Non-pigmented ciliary epithelial cell (primary cell): ENCODE data around the gene HECTD1.
"Not testable (repeated sequence)": the region's sequence is repeated elsewhere in the genome, so short reads cannot be mapped to it uniquely, and the experiment has no call there.

ENCODE experiments used
- DNase-seq: peaks from one replicate; pipeline ENCODE4 v3.0.0-alpha.2; 2010; ENCODE audit warnings: low read depth

Gene HECTD1

DNA sequence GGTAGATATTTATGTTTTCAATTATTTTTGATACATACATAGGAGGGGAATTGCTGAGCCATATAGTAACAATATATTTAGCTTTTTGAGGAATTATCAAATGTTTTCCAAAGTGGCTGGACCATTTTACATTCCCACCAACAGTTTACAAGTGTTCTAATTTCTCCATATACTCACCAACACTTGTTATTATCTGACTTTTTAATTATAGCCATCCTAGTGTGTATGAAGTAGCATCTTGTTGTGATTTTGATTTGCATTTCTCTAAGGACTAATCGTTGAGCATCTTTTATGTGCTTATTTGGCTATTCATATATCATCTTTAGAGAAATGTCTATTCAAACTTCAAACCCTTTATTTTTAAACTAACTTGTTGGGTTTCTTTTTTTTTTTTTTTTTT, 17.2 kb upstream of the HECTD1 start:
- DNase-seq, result no peak

DNA sequence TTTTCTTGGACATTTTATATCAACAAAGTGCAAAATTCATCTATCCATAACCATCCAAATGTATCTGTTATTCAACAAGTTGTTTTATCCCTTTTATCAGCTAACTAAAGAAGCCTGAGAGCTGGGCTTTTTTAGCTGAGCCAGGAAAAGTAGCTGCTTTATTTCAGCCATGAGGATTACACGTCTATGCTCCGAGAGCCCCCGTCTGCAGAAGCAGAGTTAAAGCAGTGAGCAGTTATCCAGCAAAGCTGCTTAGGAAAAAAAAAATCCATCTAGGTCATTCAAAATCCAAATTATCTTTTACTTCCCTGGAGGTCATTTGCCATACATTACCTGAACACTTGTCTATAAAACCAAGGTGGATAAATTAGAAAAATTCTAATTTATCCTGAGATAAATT, 15.7 kb upstream of the HECTD1 start:
- no peak for DNase-seq

DNA sequence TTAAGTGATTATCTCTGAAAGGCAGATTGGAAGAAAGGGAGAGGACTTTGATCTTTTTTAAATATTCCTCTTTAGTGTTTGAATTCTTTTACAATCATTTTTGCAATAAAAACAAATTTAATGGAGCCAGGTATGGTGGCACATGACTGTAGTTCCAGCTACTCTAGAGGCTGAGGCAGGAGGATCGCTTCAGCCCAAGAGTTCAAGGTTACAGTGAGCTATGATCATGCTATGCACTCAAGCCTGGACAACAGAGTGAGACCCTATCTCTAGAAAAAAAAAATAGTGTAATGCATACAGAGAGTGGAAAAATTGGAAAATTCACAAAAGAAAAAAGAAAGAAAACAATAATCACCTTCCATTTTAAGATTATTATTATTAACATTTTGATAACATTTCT, 15.2 kb upstream of the HECTD1 start:
- no peak for DNase-seq

DNA sequence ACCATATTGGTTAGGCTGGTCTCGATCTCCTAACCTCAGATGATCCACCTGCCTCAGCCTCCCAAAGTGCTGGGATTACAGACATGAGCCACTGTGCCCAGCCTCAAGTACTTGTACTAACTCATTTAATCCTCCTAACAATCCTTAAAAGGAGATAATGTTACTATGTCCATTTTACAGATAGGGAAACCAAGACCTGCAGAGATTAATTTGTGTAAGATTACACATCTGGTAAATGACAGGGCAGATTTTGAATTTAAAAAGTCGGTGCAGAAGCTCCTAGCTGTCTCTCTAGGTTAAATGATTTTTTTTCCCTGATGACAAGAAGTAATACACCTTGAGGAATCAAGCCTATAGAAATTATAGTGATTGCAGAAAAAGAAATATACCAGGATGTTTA, 13.7 kb upstream of the HECTD1 start:
- DNase-seq, result no peak

GRCh38 chr14:31219169-31219568, 11.6 kb upstream of the HECTD1 start:
- DNase-seq, result no peak

- DNase-seq, result no peak
Measured at GRCh38 chr14:31216359-31216758, 8.8 kb upstream of the HECTD1 start.

- no peak for DNase-seq
Measured at GRCh38 chr14:31212893-31213292, 5.3 kb upstream of the HECTD1 start.

DNA sequence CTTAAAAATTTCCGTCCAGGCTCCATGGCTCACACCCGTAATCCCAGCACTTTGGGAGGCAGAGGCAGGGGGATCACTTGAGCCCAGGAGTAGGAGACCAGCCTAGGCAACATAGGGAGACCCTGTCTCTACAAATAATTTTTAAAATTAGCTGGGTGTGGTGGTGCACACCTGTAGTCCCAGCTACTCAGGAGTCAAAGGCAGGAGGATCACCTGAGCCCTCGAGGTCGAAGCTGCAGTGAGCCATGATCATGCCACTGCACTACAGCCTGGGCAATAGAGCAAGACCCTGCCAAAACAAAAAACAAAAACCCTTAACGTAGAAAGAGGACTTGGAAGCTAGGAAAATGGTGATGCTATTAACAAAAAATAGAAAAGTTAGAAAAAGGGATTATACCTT, 2.0 kb upstream of the HECTD1 start:
- DNase-seq, result no peak

- DNase-seq, result no peak
Measured at GRCh38 chr14:31208546-31209424, 1.2 kb upstream of the HECTD1 start.

- no peak for DNase-seq
Measured at GRCh38 chr14:31207287-31207754, 272 bp downstream of the HECTD1 start.

DNA sequence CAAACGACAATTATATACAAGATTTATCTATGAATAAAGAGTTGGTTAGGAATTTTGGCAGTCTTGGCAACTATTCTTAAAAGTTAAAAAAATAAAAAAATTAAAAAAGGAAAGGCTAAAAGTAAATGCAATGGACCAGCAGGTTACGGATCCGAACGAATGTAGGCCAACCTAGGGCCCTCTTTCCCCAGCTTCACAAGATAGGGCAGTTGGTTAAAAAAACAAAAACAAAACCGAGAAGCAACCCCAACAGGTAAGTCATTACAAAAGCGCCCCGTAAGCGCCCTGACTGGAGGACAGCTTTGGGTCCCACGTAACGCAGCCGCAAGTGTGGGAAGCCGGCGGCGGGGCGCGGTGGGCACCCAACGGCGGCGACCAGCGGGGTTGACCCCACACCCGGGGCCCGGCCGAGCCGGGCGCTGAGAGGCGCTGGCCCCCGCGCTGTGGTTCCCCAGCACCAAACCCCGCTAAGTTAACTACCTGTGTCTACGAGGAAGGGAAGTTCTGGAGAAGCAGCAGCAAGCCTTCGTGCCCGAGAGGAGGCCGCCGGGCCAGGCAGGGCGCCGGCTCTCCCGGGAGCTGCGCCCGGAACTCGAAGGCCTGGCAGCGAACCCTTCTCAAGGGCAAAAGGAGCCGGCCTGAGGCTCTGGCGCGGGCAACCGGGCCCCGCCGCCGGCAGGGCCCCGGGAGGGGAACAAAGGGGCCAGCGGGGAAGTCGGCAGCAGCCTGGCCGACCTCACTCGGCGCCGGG, 882 bp downstream of the HECTD1 start:
- DNase-seq, result no peak

- no peak for DNase-seq
Measured at GRCh38 chr14:31205681-31206535, 1.7 kb downstream of the HECTD1 start.

GRCh38 chr14:31204593-31205534, 2.7 kb downstream of the HECTD1 start:
- no peak for DNase-seq

GRCh38 chr14:31203899-31204592, 3.5 kb downstream of the HECTD1 start:
- DNase-seq, result not testable (repeated sequence)

DNA sequence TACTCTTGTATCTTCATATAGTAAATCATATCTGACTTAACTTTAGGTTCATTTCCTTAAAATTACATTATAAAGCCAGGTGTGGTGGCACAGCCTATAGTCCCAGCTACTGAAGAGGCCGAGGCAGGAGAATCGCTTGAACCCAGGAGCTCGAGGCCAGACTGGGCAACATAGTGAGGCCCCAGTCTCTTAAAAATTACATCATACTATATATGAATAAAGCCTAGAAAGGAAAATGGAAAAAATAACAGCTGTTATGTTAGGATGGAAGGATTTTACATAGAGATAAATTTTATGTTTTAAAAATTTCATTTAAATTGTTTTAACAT, 4.2 kb downstream of the HECTD1 start:
- DNase-seq, result no peak

DNA sequence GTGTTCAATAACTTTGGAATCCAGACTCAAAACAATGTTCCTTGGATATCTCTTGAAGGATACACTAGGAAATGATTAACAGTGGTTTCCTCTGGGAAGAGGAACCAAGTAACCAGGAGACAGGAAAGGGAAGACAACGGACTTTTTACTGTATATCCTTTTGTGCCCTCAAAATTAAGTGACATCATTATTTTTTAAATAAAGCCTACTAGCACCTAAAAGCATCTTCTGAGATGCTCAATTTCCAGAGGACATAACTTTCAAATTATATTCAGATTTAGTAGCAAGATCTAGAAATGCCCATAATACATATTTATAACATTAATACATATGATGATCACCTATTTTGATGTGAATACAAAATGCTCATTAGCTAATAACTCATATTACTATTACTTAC, 6.5 kb downstream of the HECTD1 start:
- no peak for DNase-seq

DNA sequence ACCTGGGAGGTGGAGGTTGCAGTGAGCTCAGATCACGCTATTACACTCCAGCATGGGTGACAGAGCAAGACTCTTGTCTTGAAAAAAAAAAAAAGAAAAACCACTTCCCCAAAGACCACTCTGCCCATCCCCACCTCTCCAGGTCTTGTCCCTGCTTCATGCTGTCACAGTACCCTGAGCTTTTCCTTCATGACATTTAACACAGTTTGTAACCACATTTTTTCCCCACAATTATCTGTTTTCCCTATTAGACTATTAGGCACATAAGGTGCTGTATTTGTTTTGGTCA, 6.9 kb downstream of the HECTD1 start:
- no peak for DNase-seq

GRCh38 chr14:31197671-31198070, 9.9 kb downstream of the HECTD1 start:
- no peak for DNase-seq

GRCh38 chr14:31196839-31197492, 10.6 kb downstream of the HECTD1 start:
- no peak for DNase-seq

DNA sequence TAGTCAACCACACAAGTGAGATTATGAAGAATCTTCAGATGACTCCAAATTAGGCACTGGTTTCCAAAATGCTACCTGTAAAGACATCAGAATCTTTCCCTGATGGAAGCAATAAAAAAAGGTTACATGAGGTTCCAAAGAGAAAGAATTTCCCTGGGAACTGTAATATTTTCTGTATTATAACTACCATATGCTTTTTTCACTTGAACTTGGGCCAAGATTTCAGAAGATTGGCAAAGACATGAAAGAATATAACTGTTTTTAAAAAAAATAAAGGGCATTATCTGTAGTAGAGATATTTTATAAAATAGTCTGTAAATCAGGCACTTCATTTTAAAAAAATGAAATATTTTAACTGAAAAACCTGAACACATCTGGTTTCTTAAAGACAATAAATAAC, 12.9 kb downstream of the HECTD1 start:
- DNase-seq, result no peak
